HG02623 (cell line): ENCODE data around the gene YTHDF1.

Source experiments
- ATAC-seq: cut with Tn5 transposase; IDR thresholded peaks from one replicate; pipeline ENCODE4 v1.9.1; 2021; ENCODE audit warnings: moderate library complexity; ENCODE audit not compliant: unreplicated experiment

YTHDF1 gene

GRCh38 chr20:63186528-63187316, 29.2 kb downstream of the YTHDF1 start:
- ATAC-seq: no peak

GRCh38 chr20:63186084-63186483, 29.8 kb downstream of the YTHDF1 start:
- no peak for ATAC-seq

- ATAC-seq: no peak
These were observed 30.6 kb downstream of the YTHDF1 start for GRCh38 chr20:63185215-63185796.

DNA sequence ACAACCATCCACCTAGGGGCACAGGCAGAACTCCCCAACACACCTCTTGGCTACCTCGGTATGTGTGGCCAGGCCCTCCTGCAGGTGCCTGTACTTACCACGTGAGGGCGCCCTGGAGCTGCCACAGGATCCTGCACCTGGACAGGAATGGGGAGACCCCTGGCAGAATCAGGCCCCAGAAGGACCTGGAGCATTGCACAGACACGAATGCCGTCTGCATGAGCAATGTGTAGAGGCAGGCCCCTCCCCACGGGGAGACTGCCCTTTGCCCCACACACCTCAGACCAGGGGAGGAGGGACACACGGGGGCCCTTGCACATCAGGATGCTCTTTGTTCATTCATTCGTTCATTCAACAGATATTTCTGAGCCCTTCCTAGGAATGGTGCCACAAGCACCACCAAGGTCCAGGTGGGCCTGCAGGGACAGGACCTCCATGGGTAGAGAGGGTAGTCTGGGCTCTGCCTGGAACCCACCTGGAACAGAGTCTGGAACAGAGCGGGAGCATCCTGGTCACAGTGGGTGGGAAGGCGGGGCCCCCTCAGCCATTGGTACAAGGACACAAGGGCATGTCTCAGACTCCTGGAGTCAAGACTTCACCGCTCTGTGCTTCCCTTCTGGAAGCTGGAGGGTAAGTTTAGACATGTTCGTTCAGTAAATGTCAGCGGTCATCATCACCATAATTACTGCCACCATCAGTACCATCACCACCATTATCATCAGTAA, 32.3 kb downstream of the YTHDF1 start:
- ATAC-seq: no peak

- ATAC-seq: no peak
These were observed 33.0 kb downstream of the YTHDF1 start for GRCh38 chr20:63182946-63183415.

- ATAC-seq: no peak
These were observed 33.5 kb downstream of the YTHDF1 start for GRCh38 chr20:63182425-63182824.

DNA sequence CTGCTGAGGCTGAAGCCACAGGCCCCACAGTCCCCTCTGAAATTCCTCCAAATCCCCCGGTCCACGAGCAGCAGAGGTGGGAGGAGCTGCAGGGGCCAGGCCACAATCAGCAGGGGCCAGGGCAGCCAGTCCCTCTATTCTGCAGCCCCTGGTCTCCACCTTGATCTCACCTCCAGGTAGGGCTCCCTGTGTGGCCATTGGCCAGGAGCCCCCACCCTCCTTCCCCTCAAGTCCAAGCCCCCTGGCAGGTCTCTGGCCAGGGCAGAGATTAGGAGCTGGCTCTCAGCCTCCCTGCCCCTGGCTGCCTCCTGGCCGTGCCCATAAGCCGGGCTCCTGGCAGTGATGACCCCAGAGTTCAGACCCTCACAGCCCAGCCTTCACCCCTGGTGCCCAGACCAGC, 34.7 kb downstream of the YTHDF1 start:
- no peak for ATAC-seq

DNA sequence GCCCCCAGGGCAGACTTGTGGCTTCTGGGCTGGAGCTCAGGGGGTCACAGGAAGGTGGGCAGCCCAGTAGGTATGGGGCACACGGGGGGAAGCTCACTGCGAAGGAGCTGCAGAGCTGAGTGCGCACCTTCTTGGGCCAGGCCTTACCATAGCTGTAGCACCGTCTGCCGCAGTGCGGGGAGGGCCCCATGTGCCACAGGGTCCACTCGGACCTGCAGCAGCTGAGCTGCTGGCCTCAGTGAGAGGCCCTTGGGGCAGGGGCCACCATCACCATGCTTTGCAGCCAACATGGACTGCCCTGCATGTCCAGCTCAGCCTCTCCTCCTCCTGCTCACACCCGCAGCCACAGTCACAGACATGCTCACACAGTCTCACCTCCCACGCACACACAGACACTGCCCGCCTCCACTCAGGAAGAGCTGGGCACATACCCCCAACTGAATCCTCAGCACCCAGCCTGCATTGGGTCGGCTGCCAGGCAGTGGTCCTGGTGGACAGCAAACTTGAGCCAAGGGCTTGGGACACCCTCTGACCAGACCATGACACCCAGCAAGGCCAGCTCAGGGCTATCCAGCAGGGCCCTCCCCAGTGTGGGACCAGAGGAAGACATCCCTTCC, 35.3 kb downstream of the YTHDF1 start:
- no peak for ATAC-seq

- ATAC-seq: no peak
These were observed 36.0 kb downstream of the YTHDF1 start for GRCh38 chr20:63179687-63180568.

- peak; percentile 35 for ATAC-seq
These were observed 36.8 kb downstream of the YTHDF1 start for GRCh38 chr20:63178889-63179686.

DNA sequence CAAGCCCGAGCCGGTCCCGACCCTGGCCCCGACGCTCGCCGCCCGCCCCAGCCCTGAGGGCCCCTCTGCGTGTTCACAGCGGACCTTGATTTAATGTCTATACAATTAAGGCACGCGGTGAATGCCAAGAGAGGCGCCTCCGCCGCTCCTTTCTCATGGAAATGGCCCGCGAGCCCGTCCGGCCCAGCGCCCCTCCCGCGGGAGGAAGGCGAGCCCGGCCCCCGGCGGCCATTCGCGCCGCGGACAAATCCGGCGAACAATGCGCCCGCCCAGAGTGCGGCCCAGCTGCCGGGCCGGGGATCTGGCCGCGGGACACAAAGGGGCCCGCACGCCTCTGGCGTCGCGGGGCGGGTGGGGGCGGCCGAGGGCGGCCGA, 37.5 kb downstream of the YTHDF1 start:
- no peak for ATAC-seq

GRCh38 chr20:63177785-63178445, 38.0 kb downstream of the YTHDF1 start:
- ATAC-seq: no peak

DNA sequence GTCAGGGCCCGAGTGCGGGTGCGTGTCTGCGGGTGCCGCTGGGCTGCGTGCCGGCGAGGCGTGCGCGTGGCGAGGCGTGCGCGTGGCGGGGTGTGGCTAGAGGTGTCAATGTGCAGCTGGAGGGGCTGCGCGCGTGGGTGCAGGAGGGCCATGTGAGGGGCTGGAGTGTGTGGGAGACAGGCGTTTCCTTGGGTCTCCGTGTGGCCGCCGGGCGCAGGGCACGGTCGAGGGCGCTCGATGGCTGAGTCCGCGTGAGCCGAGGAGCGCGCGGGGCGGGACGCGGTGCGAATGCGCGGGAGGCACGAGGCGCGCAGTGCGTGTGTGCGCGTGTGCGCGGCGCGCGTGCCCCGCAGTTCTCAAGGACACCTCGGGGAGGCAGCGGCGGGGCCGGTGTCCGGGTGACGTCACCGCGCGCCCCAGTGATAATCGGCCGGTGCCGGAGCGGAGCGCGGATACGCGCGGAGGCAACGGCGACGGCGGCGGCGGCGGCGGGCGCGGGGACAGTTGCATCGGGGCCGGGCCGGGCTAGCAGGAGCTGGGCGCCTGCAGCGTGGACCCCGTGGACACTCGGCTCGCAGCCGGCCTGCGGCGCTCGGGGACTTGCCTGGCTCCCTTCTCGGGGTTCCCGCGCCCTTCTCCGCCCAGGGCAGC, 38.7 kb downstream of the YTHDF1 start:
- ATAC-seq: no peak

GRCh38 chr20:63176427-63177133, 39.4 kb downstream of the YTHDF1 start:
- ATAC-seq: no peak

- no peak for ATAC-seq
These were observed 39.9 kb downstream of the YTHDF1 start for GRCh38 chr20:63176034-63176426.

GRCh38 chr20:63175038-63175895, 40.7 kb downstream of the YTHDF1 start:
- no peak for ATAC-seq
